Measurements from ENCODE around the gene FLNB.
A peak's percentile ranks its signal among the peaks of the same experiment; 100 is the strongest.

FLNB gene

GRCh38 chr3:58106061-58106460 is 97.8 kb downstream of the FLNB start:
- DNase-seq (ENCODE audit: low spot score): no peak

GRCh38 chr3:58106640-58107039 is 98.4 kb downstream of the FLNB start:
- no peak for DNase-seq (ENCODE audit: low spot score)

GRCh38 chr3:58107597-58107996 is 99.4 kb downstream of the FLNB start:
- DNase-seq (ENCODE audit: low spot score): no peak

GRCh38 chr3:58109752-58110151 is 101.5 kb downstream of the FLNB start:
- DNase-seq (ENCODE audit: low spot score): peak; percentile 6

DNA sequence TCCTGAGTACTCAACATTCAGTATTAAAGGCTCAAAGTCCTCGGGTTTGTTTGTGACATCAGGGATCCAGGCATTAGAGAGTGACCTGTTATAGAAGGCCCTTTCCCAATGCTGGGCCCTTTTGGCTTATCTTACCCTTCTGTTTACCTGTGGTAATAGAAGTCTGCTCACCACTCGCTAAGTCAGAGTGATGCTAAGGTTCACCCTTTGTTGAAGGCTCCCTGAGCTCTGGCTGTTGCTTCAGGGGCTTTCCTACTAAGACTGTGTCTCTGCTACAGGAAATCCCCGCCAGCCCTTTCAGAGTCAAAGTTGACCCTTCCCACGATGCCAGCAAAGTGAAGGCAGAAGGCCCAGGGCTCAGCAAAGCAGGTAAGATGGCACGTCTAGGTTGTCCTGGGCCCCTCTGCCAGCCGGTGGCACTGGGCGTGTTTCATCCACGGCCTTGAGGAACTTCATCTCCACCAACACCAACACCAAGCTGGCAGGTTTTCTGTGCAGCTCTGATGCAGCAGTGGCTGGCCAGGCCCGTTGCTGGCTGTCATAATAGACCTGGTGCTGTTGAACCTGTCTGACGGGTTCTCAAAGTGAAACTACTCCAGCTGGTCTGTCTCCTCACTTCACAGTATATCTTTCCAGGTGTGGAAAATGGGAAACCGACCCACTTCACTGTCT is 103.4 kb downstream of the FLNB start:
- DNase-seq (ENCODE audit: low spot score): peak; percentile 51

GRCh38 chr3:58112185-58112535 is 103.9 kb downstream of the FLNB start:
- DNase-seq (ENCODE audit: low spot score): no peak

- DNase-seq (ENCODE audit: low spot score): no peak
Observed at GRCh38 chr3:58115175-58115574, 107.0 kb downstream of the FLNB start.

DNA sequence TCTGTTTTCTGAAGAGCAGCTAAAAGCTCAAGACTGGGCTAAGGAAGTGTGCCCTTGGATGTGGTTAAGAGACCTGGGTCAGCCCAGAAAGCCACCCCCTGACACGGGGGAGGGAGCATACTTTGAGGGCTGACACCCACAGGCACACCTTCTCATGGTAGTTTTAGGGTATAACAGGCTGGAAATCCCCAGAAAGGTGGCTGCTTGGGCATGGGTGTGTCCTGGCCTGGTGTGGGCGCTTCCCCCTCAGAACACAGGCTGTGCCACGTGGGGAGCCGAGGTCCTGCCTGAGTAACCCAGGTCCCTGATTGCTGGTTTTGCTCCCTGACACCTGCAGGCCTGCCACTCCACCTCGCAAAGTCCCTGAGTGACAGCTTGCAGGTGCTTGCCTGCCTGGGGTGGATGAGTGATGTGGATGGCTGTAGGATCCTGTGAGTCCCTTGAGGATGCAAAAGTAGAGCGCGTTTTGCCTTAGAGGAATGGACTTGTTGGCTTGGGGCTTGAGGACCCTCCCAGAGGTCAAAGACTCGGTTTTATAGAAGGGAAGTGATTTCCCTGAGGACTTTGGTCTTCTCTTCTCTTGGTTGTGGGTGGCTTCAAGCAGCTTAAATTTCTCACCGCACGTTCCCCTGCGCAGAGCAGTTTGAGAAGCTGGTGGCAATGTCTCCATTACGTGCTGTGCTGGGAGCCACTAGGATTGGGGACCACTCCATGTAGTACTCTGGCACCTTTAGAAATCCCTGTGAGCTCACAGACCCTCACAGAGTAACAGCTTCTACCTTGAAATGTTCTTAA is 108.1 kb downstream of the FLNB start:
- peak; percentile 45 for DNase-seq (ENCODE audit: low spot score)

- DNase-seq (ENCODE audit: low spot score): no peak
Observed at GRCh38 chr3:58116985-58117384, 108.8 kb downstream of the FLNB start.

DNA sequence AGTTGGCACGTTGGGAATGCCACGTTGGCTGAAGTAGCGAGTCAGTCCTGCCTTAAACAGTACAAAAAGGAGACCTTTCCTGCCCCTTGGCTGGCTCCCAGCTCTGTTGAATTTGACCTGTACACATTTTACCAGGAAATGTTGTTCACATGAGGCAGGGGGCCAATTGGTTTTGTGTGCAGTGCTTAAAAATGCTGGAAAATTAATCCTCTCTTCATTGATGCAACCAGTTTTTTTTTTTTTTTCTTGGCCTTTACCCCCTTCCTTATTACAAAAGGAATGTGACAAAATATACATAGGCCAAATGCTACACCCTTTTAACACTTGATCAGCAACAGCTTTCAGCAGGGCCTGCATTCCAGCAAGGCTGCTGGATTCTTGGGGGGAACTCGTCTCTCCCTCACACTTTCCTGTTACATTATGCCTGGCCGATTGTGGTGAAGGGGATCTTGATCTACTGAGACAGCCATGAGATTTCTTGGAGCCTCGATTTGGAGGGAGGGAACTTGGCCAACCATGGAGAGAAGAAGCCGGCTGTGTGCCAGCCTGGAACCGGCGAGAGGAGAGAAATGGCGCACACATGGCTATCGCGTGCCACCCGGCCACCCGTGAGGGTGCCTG is 109.4 kb downstream of the FLNB start:
- DNase-seq (ENCODE audit: low spot score): peak; percentile 42

- DNase-seq (ENCODE audit: low spot score): no peak
Observed at GRCh38 chr3:58119186-58119585, 111.0 kb downstream of the FLNB start.

GRCh38 chr3:58120075-58120812 is 112.0 kb downstream of the FLNB start:
- no peak for DNase-seq (ENCODE audit: low spot score)

GRCh38 chr3:58121183-58121582 is 113.0 kb downstream of the FLNB start:
- no peak for DNase-seq (ENCODE audit: low spot score)

GRCh38 chr3:58122936-58123700 is 114.9 kb downstream of the FLNB start:
- DNase-seq (ENCODE audit: low spot score): no peak

DNA sequence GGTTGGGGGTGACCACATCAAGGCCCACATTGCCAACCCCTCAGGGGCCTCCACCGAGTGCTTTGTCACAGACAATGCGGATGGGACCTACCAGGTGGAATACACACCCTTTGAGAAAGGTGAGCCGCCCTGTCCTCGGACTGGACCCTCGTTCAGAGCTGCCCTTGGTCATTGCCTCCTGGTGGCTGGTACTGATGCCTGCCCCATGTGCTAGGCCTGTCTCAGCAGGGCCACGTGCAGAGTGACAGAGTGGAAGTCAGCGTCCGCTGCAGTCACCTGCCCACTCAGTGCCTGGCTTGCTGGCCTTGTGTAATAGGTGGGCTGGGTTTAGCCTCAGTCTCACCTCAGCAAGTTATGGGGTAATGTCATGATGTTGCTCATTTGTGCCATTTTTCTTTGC is 116.2 kb downstream of the FLNB start:
- DNase-seq (ENCODE audit: low spot score): no peak

GRCh38 chr3:58129041-58129770 is 121.0 kb downstream of the FLNB start:
- DNase-seq (ENCODE audit: low spot score): no peak

- DNase-seq (ENCODE audit: low spot score): no peak
Observed at GRCh38 chr3:58130591-58130990, 122.4 kb downstream of the FLNB start.

GRCh38 chr3:58131101-58131825 is 123.0 kb downstream of the FLNB start:
- DNase-seq (ENCODE audit: low spot score): no peak

DNA sequence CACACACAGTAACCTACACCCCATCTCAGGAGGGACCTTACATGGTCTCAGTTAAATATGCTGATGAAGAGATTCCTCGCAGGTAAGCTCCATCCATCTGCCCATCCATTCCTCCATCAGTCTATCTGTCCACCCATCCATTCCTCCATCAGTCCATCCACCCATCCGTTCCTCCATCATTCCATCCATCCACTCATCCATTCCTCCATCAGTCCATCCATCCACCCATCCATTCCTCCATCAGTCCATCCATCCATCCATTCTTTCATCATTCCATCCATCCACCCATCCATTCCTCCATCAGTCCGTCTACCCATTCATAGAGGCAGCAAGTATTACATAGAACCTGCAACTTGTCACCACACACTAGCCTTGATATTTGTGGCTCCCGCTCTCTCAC is 124.6 kb downstream of the FLNB start:
- no peak for DNase-seq (ENCODE audit: low spot score)

- DNase-seq (ENCODE audit: low spot score): no peak
Observed at GRCh38 chr3:58134468-58134867, 126.2 kb downstream of the FLNB start.
